Uterus (tissue), 4 donors: ENCODE data around the gene ADAMTS9. TPM values are rescaled to one million over a fixed set of nuclear protein-coding genes. Genes with fewer than 3 reads are reported as not detected.
A peak's percentile ranks its signal among the peaks of the same experiment; 100 is the strongest.

Experiments
- DNase-seq, 2 donors: peaks; one replicate each; pipeline ENCODE4 v3.0.0-alpha.2; 2019 to 2020
- H3K27ac ChIP-seq, 2 donors: fragments of 200-600 bp; sonication (generic); 1 replicate in 1 of 2; 2 replicates in 1 of 2; pipeline ENCODE4 v1.5.1; 2016 to 2018
- H3K27me3 ChIP-seq, 2 donors: fragments of 200-600 bp; sonication (generic); one replicate each; pipeline ENCODE4 v1.5.1; 2018 to 2019; ENCODE audit warnings: control low read depth in 1 of 2
- H3K36me3 ChIP-seq, 2 donors: fragments of 200-600 bp; sonication (generic); one replicate each; pipeline ENCODE4 v1.5.1; 2019; ENCODE audit warnings: control low read depth in 1 of 2
- H3K4me1 ChIP-seq, 2 donors: fragments of 200-600 bp; sonication (generic); one replicate each; pipeline ENCODE4 v1.5.1; 2018 to 2019; ENCODE audit warnings: control low read depth in 1 of 2
- H3K4me3 ChIP-seq, 2 donors: fragments of 200-600 bp; sonication (generic); 1 replicate in 1 of 2; 2 replicates in 1 of 2; pipeline ENCODE4 v1.5.1; 2018 to 2019; ENCODE audit warnings: mild to moderate bottlenecking in 1 of 2
- H3K9me3 ChIP-seq, 2 donors: fragments of 200-600 bp; sonication (generic); one replicate each; pipeline ENCODE4 v1.5.1; 2019; ENCODE audit warnings: control low read depth in 1 of 2
- CTCF ChIP-seq, 4 experiments: fragments of 200-600 bp in 2 of 4; fragments of 450-650 bp in 2 of 4; sonication (generic) in 2 of 4; IDR thresholded peaks; one replicate each; pipeline ENCODE4 v1.5.1; 2016 to 2019; ENCODE audit warnings: antibody characterized with exemption in 4 of 4, mild to moderate bottlenecking in 2 of 4, moderate library complexity in 1 of 4
- POLR2A ChIP-seq, 2 donors: fragments of 450-650 bp; IDR thresholded peaks; one replicate each; pipeline ENCODE4 v1.6.1; 2016; ENCODE audit warnings: antibody characterized with exemption in 2 of 2, mild to moderate bottlenecking in 1 of 2, moderate library complexity in 1 of 2
- intact Hi-C: fragments of 100-400 bp; cut with DNase I; formaldehyde crosslinking; loops from one replicate; pipeline ENCODE4 v1.15.1; 2023; ENCODE audit warnings: low total_unique reads
- total RNA-seq, 4 donors: library from RNA; depleted of rRNA in 3 of 4; stranded (reverse); fragments of >200 nt in 3 of 4; gene quantifications; one replicate each; pipeline versions ENCODE4 v1.1.0 to v1.2.4, GENCODE V29; 2014 to 2023
- donor health status: DM: yes; HTN: yes; CAD: no.

ADAMTS9 gene
- 100 to 1,000 TPM in 3 of 4 donors, 10 to 100 TPM in 1; 17.4 to 197 (median 160) TPM for total RNA-seq

- Histone ChIP-seq H3K27ac (peak within 1 kb of the TSS; percentile 94 to 98), H3K9me3 (no peaks in the 10 kb centered on the region), H3K4me1 (peaks cover 0 to 5% of the 10 kb centered on the region in 2 donors), H3K27me3 (no peaks in the 10 kb centered on the region), H3K36me3 (no peaks in the 10 kb centered on the region), H3K4me3 (peak within 1 kb of the TSS; percentile 68 to 69)
- peak; percentile 80 to 84 for DNase-seq
- intact Hi-C loops = loop anchor here (10.0 kb wide), 1 partner anchor 113 kb away; no protein-coding TSS in a partner anchor
- TF ChIP-seq CTCF (IDR thresholded peaks at IDR 0.05) (peak in 2 of 4 experiments; percentile 8 to 17), POLR2A (IDR thresholded peaks at IDR 0.05) (peak; percentile 87 to 93)
Measured at GRCh38 chr3:64687781-64688604, at the start of gene ADAMTS9. ADAMTS9 (minus strand) TSS chr3:64688000; CDS start chr3:64687657, 343 bp downstream.

- Histone ChIP-seq H3K4me1 (no peaks in the 10 kb centered on the region), H3K9me3 (no peaks in the 10 kb centered on the region), H3K36me3 (no peaks in the 10 kb centered on the region), H3K4me3 (no peak overlapping the region), H3K27me3 (no peaks in the 10 kb centered on the region), H3K27ac (peak overlapping the region in 1 of 2 donors; percentile 70)
- no peak for DNase-seq
- TF ChIP-seq CTCF (IDR thresholded peaks at IDR 0.05) (no peak), POLR2A (IDR thresholded peaks at IDR 0.05) (no peak)
- intact Hi-C loops = no loop called here
Measured at GRCh38 chr3:64732576-64732975, 44.8 kb upstream of the ADAMTS9 start.

GRCh38 chr3:64730681-64731080 is 42.9 kb upstream of the ADAMTS9 start:
- Histone ChIP-seq H3K9me3 (no peaks in the 10 kb centered on the region), H3K27me3 (no peaks in the 10 kb centered on the region), H3K4me1 (no peaks in the 10 kb centered on the region), H3K4me3 (no peak overlapping the region), H3K27ac (no peak overlapping the region), H3K36me3 (no peaks in the 10 kb centered on the region)
- peak in 1 of 2 donors; percentile 39 for DNase-seq
- intact Hi-C loops = no loop called here
- TF ChIP-seq CTCF (IDR thresholded peaks at IDR 0.05) = no peak
- no peak for TF ChIP-seq POLR2A (IDR thresholded peaks at IDR 0.05)

GRCh38 chr3:64728994-64729393 is 41.2 kb upstream of the ADAMTS9 start:
- no peak overlapping the region for H3K4me3 ChIP-seq
- H3K9me3 ChIP-seq = no peaks in the 10 kb centered on the region
- H3K4me1 ChIP-seq = no peaks in the 10 kb centered on the region
- H3K27me3 ChIP-seq = no peaks in the 10 kb centered on the region
- no peaks in the 10 kb centered on the region for H3K36me3 ChIP-seq
- no peak for DNase-seq
- intact Hi-C loops = no loop called here
- H3K27ac ChIP-seq = peak overlapping the region in 1 of 2 donors; percentile 38
- no peak for TF ChIP-seq POLR2A (IDR thresholded peaks at IDR 0.05)
- TF ChIP-seq CTCF (IDR thresholded peaks at IDR 0.05) = no peak

GRCh38 chr3:64728428-64728827 is 40.6 kb upstream of the ADAMTS9 start:
- peak overlapping the region in 1 of 2 donors; percentile 38 for H3K27ac ChIP-seq
- intact Hi-C loops = no loop called here
- no peak overlapping the region for H3K4me3 ChIP-seq
- H3K27me3 ChIP-seq = no peaks in the 10 kb centered on the region
- no peak for DNase-seq
- no peaks in the 10 kb centered on the region for H3K36me3 ChIP-seq
- H3K9me3 ChIP-seq = no peaks in the 10 kb centered on the region
- TF ChIP-seq POLR2A (IDR thresholded peaks at IDR 0.05) = no peak
- TF ChIP-seq CTCF (IDR thresholded peaks at IDR 0.05) = no peak
- no peaks in the 10 kb centered on the region for H3K4me1 ChIP-seq
